ENCODE measurements around the gene ZNF385B.
"Not testable (repeated sequence)": the region's sequence is repeated elsewhere in the genome, so short reads cannot be mapped to it uniquely, and the experiment has no call there.

The ZNF385B gene

DNA sequence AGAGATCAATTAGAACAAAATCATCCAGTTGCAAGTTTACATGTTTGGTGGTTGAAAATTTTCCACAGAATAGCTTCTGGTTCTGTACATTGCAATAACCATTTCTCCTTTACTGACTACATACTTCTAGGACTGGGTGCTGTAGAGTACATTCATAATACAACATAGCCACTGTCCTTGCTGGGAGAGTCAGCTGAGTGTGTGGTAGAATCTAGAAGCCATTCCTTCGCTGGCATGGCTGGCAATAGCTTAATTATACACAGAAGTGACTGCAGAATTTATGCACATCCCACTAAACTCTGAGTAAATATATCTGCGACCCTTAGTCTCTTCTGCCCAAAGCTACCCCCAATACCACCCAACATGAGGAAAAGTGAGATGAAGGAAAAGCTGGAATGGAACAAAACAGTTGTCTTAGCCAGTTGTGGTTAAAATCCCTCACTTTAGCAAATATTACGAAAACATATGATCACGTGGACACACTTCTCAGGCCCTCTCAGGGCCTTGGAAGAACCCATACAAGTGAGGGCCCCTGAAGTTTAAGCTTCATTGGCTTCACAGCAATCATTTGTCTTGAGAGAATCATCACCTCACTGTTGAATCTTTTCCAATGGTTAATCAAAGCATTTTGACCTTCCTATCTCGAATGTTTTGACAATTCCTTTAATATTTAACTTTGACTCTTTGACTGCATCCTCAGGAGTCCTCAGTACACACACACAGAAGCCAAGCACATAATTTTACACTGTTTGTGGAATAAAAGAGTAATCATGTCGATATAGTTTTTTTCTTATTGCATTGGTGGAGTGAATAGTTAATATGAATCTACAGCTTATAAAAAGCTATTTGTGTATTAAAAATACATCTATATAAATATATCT lies 225.1 kb downstream of the ZNF385B start:
- DNase-seq (ENCODE audit: low read depth in 2 of 2): no peak

DNA sequence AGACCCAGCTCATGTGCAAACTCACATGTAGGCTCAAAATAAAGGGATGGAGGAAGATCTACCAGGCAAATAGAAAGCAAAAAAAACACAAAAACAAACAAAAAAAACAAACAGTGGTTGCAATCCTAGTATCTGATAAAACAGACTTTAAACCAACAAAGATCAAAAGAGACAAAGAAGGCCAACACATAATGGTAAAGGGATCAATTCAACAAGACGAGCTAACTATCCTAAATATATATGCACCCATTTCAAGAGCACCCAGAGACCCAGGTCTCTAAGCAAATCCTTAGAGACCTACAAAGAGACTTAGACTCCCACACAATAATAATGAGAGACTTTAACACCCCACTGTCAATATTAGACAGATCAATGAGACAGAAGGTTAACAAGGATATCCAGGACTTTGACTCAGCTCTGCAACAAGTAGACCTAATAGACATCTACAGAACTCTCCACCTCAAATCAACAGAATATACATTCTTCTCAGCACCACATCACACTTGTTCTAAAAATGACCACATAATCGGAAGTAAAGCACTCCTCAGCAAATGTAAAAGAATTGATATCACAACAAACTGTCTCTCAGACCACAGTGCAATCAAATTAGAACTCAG lies 229.5 kb downstream of the ZNF385B start:
- DNase-seq (ENCODE audit: low read depth in 2 of 2): not testable (repeated sequence)

- not testable (repeated sequence) for DNase-seq (ENCODE audit: low read depth in 2 of 2)
These were observed 231.6 kb downstream of the ZNF385B start for GRCh38 chr2:179629776-179630175.

GRCh38 chr2:179626261-179626660 lies 235.2 kb downstream of the ZNF385B start:
- no peak for DNase-seq (ENCODE audit: low read depth in 2 of 2)

GRCh38 chr2:179622635-179623300 lies 238.6 kb downstream of the ZNF385B start:
- no peak for DNase-seq (ENCODE audit: low read depth in 2 of 2)

- no peak for DNase-seq (ENCODE audit: low read depth in 2 of 2)
These were observed 239.3 kb downstream of the ZNF385B start for GRCh38 chr2:179622112-179622511.

GRCh38 chr2:179619947-179620467 lies 241.4 kb downstream of the ZNF385B start:
- no peak for DNase-seq (ENCODE audit: low read depth in 2 of 2)

DNA sequence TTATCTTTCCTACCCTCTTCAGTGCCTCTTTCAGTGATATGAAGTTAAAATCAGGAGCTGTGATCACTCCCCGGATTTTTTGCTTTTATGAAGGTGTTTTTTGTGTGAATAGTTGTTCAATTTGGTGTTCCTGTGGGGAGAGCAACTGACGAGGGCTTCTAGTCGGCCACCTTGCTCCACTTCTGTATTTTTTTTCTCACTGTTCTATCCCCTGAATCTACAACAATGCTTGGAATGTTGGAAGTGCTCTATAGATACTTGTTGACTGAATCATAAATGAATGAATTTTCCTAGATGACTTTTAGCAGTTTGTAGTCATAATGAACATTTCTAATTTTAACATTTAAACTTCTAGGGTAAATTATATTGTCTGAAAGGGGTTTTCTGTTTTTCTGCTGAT lies 247.3 kb downstream of the ZNF385B start:
- no peak for DNase-seq (ENCODE audit: low read depth in 2 of 2)

- DNase-seq (ENCODE audit: low read depth in 2 of 2): no peak
These were observed 247.7 kb downstream of the ZNF385B start for GRCh38 chr2:179613701-179614100.

DNA sequence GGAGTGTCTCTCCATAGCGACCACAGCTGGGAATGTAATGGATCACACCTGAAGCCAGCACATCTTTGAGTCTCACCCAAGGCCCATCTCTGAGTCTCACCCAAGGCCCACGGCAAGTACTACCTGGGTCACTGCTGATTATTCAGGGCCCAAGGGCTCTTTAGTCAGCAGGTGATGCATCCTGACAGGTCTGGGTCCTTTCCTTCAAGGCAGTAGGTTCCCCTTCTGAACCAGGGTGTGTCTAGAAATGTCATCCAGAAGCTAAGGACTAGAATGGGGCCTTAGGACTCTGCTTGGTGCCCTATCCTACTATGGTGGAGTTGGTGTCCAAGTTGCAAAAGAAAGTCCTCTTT lies 248.1 kb downstream of the ZNF385B start:
- no peak for DNase-seq (ENCODE audit: low read depth in 2 of 2)

GRCh38 chr2:179612591-179613298 lies 248.7 kb downstream of the ZNF385B start:
- no peak for DNase-seq (ENCODE audit: low read depth in 2 of 2)

DNA sequence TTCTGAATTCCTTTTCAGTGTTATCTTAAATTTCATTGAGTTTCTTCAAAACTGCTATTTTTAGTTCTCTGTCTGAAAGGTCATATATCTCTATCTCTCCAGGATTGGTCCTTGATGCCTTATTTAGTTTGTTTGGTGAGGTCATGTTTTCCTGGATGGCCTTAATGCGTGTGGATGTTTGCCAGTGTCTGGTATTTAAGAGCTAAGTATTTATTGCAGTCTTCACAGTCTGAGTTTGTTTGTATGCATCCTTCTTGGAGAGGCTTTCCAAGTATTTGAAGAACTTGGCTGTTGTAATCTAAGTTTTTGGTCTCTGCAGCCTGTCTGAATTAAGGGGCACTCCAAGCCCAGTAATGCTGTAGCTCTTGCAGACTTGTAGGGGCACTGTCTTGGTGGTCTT lies 249.3 kb downstream of the ZNF385B start:
- no peak for DNase-seq (ENCODE audit: low read depth in 2 of 2)

- no peak for DNase-seq (ENCODE audit: low read depth in 2 of 2)
These were observed 255.3 kb downstream of the ZNF385B start for GRCh38 chr2:179606141-179606540.

- DNase-seq (ENCODE audit: low read depth in 2 of 2): no peak
These were observed 256.1 kb downstream of the ZNF385B start for GRCh38 chr2:179605341-179605740.

DNA sequence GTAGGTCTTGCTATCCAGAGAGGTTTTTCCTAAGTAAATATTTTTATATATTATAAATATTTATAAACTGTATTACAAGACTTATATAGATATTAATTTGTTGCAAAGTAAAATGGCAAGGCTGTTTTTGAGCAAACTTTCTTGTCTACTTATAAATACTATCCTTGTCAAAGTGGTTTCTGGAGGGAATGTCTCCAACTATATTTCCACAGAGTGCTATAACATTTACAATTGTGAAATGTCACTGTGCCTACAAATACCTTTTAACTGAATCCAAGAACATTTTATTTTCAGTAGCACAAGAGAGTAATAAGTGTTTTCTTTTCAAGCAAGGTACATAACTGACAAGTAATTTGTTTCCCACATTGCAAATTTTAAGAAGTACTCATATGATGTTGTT lies 256.8 kb downstream of the ZNF385B start:
- DNase-seq (ENCODE audit: low read depth in 2 of 2): no peak

- DNase-seq (ENCODE audit: low read depth in 2 of 2): no peak
These were observed 259.0 kb downstream of the ZNF385B start for GRCh38 chr2:179602452-179602851.

DNA sequence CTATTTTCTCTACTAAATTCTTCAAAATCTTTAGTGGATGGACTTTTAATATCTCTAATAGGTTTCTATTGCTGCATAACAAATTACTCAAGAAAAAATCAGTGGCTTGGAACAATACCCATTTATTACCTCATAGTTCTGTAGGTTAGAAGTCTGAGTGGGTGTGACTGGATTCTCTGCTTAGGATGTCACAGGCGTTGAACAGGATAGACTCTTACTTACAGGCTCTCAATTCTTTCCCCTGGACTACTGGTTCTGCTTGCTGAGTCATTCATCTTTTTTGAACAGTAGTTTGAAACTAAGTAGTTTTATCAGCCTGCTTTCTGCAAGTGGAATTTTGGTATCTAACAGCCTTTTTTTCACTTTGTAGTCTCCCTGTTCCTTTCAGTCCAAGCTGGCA lies 265.4 kb downstream of the ZNF385B start:
- no peak for DNase-seq (ENCODE audit: low read depth in 2 of 2)

DNA sequence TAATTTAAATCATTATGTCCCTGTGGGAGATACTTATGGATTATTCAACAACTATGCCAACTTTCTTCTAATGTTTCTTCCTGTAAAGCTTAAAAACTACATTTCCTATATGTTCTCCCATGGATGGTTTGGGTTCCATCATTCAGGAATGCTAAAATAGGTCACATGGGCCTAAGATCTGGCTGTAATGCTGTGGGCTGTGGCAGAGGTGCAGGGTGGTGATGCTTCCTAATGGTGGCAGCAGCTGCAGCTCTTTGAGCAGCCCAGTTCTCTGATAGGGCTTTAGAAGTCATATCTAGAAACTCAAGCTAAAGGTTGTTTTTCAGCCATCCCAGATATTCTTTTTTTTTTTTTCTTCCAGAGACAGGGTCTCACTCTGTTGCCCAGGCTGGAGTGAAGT lies 266.1 kb downstream of the ZNF385B start:
- DNase-seq (ENCODE audit: low read depth in 2 of 2): no peak

DNA sequence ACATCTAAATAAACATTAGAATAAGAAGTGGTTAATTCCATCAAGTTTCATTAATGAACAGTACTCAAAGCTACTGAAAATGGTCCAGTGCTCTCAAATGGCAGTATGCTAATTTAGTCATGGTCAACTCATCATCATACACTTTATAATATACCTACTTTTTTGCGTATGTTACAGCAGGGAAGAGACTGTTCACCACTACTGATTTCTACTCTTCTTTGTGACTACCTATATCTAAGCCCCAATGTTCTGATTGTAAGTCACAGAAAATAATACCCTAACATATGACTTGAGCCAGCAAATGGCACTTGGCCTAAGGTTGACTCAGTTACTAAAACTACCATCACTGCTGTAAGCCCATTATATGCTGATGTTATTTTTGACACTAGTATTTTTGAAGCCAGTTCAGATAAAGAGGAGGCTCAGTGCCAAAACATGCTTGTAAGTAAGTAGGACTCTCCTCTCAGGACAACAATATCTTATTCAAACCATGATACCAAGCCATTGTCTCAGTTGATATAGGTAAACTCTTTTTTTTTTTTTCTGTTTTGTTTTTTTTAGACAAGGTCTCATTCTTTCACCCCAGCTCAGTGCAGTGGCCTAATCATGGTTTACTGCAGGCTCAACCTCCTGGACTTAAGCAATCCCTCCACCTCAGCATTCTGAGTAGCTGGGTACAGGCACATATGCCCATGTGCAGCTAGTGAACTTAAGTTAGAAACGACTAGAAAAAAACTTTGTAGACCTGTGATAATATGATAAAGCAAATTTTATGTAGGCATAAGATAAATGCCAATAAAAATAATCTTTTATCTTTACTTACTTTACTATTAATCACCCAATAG lies 266.9 kb downstream of the ZNF385B start:
- DNase-seq (ENCODE audit: low read depth in 2 of 2): no peak

DNA sequence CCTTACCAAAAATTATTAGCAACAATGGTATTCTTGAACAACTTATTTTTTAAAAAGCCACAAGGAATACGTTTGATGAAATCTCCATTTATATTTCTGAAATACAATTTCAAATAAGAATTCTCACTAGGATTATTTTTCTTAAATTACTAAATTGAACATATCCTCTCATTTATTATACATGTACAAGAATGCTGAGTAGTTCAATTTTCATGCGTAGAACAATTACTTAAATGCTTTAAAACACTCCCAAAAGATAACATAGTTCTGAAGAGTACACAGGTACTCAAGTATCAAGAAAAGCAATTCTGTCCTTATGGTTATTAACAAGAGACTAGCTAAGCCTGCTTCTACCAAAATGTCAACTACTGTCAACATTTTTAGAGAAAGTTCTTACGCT lies 268.1 kb downstream of the ZNF385B start:
- DNase-seq (ENCODE audit: low read depth in 2 of 2): no peak

Data from stimulated activated CD8-positive, alpha-beta memory T cell treated with anti-CD3 and anti-CD28 coated beads, Interleukin-15, amount 100 ng/mL, for 4 hours (primary cell).